Uterus (tissue), 4 donors: ENCODE data around the gene ARHGEF1. TPM values are rescaled to one million over a fixed set of nuclear protein-coding genes. Genes with fewer than 3 reads are reported as not detected.
A peak's percentile ranks its signal among the peaks of the same experiment; 100 is the strongest.

Experiments
- DNase-seq, 2 donors: peaks; one replicate each; pipeline ENCODE4 v3.0.0-alpha.2; 2019 to 2020
- H3K27ac ChIP-seq, 2 donors: fragments of 200-600 bp; sonication (generic); 1 replicate in 1 of 2; 2 replicates in 1 of 2; pipeline ENCODE4 v1.5.1; 2016 to 2018
- H3K27me3 ChIP-seq, 2 donors: fragments of 200-600 bp; sonication (generic); one replicate each; pipeline ENCODE4 v1.5.1; 2018 to 2019; ENCODE audit warnings: control low read depth in 1 of 2
- H3K36me3 ChIP-seq, 2 donors: fragments of 200-600 bp; sonication (generic); one replicate each; pipeline ENCODE4 v1.5.1; 2019; ENCODE audit warnings: control low read depth in 1 of 2
- H3K4me1 ChIP-seq, 2 donors: fragments of 200-600 bp; sonication (generic); one replicate each; pipeline ENCODE4 v1.5.1; 2018 to 2019; ENCODE audit warnings: control low read depth in 1 of 2
- H3K4me3 ChIP-seq, 2 donors: fragments of 200-600 bp; sonication (generic); 1 replicate in 1 of 2; 2 replicates in 1 of 2; pipeline ENCODE4 v1.5.1; 2018 to 2019; ENCODE audit warnings: mild to moderate bottlenecking in 1 of 2
- H3K9me3 ChIP-seq, 2 donors: fragments of 200-600 bp; sonication (generic); one replicate each; pipeline ENCODE4 v1.5.1; 2019; ENCODE audit warnings: control low read depth in 1 of 2
- CTCF ChIP-seq, 4 experiments: fragments of 200-600 bp in 2 of 4; fragments of 450-650 bp in 2 of 4; sonication (generic) in 2 of 4; IDR thresholded peaks; one replicate each; pipeline ENCODE4 v1.5.1; 2016 to 2019; ENCODE audit warnings: antibody characterized with exemption in 4 of 4, mild to moderate bottlenecking in 2 of 4, moderate library complexity in 1 of 4
- POLR2A ChIP-seq, 2 donors: fragments of 450-650 bp; IDR thresholded peaks; one replicate each; pipeline ENCODE4 v1.6.1; 2016; ENCODE audit warnings: antibody characterized with exemption in 2 of 2, mild to moderate bottlenecking in 1 of 2, moderate library complexity in 1 of 2
- intact Hi-C: fragments of 100-400 bp; cut with DNase I; formaldehyde crosslinking; loops from one replicate; pipeline ENCODE4 v1.15.1; 2023; ENCODE audit warnings: low total_unique reads
- total RNA-seq, 4 donors: library from RNA; depleted of rRNA in 3 of 4; stranded (reverse); fragments of >200 nt in 3 of 4; gene quantifications; one replicate each; pipeline versions ENCODE4 v1.1.0 to v1.2.4, GENCODE V29; 2014 to 2023
- donor health status: DM: yes; HTN: yes; CAD: no.

Gene ARHGEF1
- total RNA-seq, 4 donors from 2014 or later: 13.5 to 118 (median 37.1) TPM

- intact Hi-C loops: no loop called here
- Histone ChIP-seq H3K4me3 (no peak overlapping the region), H3K27ac (no peak overlapping the region), H3K4me1 (peaks cover 0 to 2% of the 10 kb centered on the region in 2 donors), H3K27me3 (no peaks in the 10 kb centered on the region), H3K36me3 (no peaks in the 10 kb centered on the region), H3K9me3 (no peaks in the 10 kb centered on the region)
- TF ChIP-seq CTCF (IDR thresholded peaks at IDR 0.05) (no peak), POLR2A (IDR thresholded peaks at IDR 0.05) (no peak)
- no peak for DNase-seq
Observed at GRCh38 chr19:41879670-41880328, 3.2 kb upstream of the ARHGEF1 start.

- TF ChIP-seq POLR2A (IDR thresholded peaks at IDR 0.05): no peak
- no peak for TF ChIP-seq CTCF (IDR thresholded peaks at IDR 0.05)
- Histone ChIP-seq H3K36me3 (no peaks in the 10 kb centered on the region), H3K4me3 (no peak overlapping the region), H3K4me1 (peaks cover 0 to 7% of the 10 kb centered on the region in 2 donors), H3K27ac (no peak overlapping the region), H3K27me3 (no peaks in the 10 kb centered on the region), H3K9me3 (no peaks in the 10 kb centered on the region)
- no peak for DNase-seq
- intact Hi-C loops: no loop called here
Observed at GRCh38 chr19:41880329-41880708, 2.7 kb upstream of the ARHGEF1 start.

- Histone ChIP-seq H3K36me3 (no peaks in the 10 kb centered on the region), H3K27ac (peak overlapping the region; percentile 77 to 81), H3K4me1 (peaks cover 0 to 7% of the 10 kb centered on the region in 2 donors), H3K27me3 (no peaks in the 10 kb centered on the region), H3K9me3 (no peaks in the 10 kb centered on the region), H3K4me3 (peak overlapping the region; percentile 67 to 86)
- intact Hi-C loops: no loop called here
- no peak for TF ChIP-seq CTCF (IDR thresholded peaks at IDR 0.05)
- no peak for TF ChIP-seq POLR2A (IDR thresholded peaks at IDR 0.05)
- no peak for DNase-seq
Observed at GRCh38 chr19:41883463-41883820, 458 bp downstream of the ARHGEF1 start.

GRCh38 chr19:41883821-41884733, 1.1 kb downstream of the ARHGEF1 start:
- Histone ChIP-seq H3K9me3 (no peaks in the 10 kb centered on the region), H3K36me3 (no peaks in the 10 kb centered on the region), H3K27ac (peak overlapping the region; percentile 77 to 81), H3K27me3 (no peaks in the 10 kb centered on the region), H3K4me3 (peak overlapping the region; percentile 67 to 86), H3K4me1 (peaks cover 0 to 7% of the 10 kb centered on the region in 2 donors)
- intact Hi-C loops: no loop called here
- TF ChIP-seq CTCF (IDR thresholded peaks at IDR 0.05) (peak; percentile 15 to 45 (median 40)), POLR2A (IDR thresholded peaks at IDR 0.05) (peak; percentile 43 to 53)
- DNase-seq: peak; percentile 89 to 96
